Esophagus muscularis mucosa (tissue), 4 donors: ENCODE results near the gene CBLL2. TPM values are rescaled to one million over a fixed set of nuclear protein-coding genes. Genes with fewer than 3 reads are reported as not detected.

Experiments used
- DNase-seq: peaks from one replicate; pipeline ENCODE4 v3.0.0-alpha.2; 2017; ENCODE audit errors: extremely low spot score
- H3K27ac ChIP-seq, 4 donors: fragments of 200-600 bp; sonication (generic); replicated peaks in 1 of 4; 1 replicate in 3 of 4; 2 replicates in 1 of 4; pipeline ENCODE4 v1.5.1; 2016 to 2019; ENCODE audit warnings: mild to moderate bottlenecking in 1 of 4
- H3K27me3 ChIP-seq, 4 donors: fragments of 200-600 bp; sonication (generic); one replicate each; pipeline versions ENCODE4 v1.5.1 to v1.6.0; 2016 to 2019
- H3K36me3 ChIP-seq, 4 donors: fragments of 200-600 bp; sonication (generic); one replicate each; pipeline ENCODE4 v1.5.1; 2016 to 2019
- H3K4me1 ChIP-seq, 4 donors: fragments of 200-600 bp; sonication (generic); one replicate each; pipeline ENCODE4 v1.5.1; 2016 to 2019
- H3K4me3 ChIP-seq, 4 donors: fragments of 200-600 bp; sonication (generic); 1 replicate in 2 of 4; 2 replicates in 2 of 4; pipeline ENCODE4 v1.5.1; 2016 to 2019; ENCODE audit warnings: mild to moderate bottlenecking in 4 of 4, moderate library complexity in 1 of 4
- H3K9me3 ChIP-seq, 4 donors: fragments of 200-600 bp; sonication (generic); 1 replicate in 3 of 4; 2 replicates in 1 of 4; pipeline ENCODE4 v1.5.1; 2016 to 2019
- EP300 ChIP-seq: sonication (generic); formaldehyde crosslinking; IDR thresholded peaks from one replicate; pipeline ENCODE4 v1.6.1; 2017; ENCODE audit warnings: antibody characterized with exemption
- POLR2A ChIP-seq: fragments of 450-650 bp; IDR thresholded peaks from one replicate; pipeline ENCODE4 v1.6.1; 2017; ENCODE audit warnings: antibody characterized with exemption, moderate library complexity, mild to moderate bottlenecking, low read depth
- POLR2AphosphoS5 ChIP-seq, 2 donors: sonication (generic); formaldehyde crosslinking; IDR thresholded peaks; one replicate each; pipeline ENCODE4 v1.6.1; 2017; ENCODE audit warnings: antibody characterized with exemption in 2 of 2
- WGBS: methylation state at CpG from one replicate; pipeline ENCODE4 v1.1.5; 2018; 5-methylcytosine and 5-hydroxymethylcytosine counted together
- intact Hi-C: fragments of 100-400 bp; cut with DNase I; formaldehyde crosslinking; loops from one replicate; pipeline ENCODE4 v1.15.1; 2023
- total RNA-seq, 4 donors: library from RNA; depleted of rRNA; stranded (reverse); fragments of >200 nt; gene quantifications; one replicate each; pipeline versions ENCODE4 v1.1.0 to v1.2.1, GENCODE V29; 2016
- TF ChIP-seq, protein P1 (sequence below), 3 experiments: fragments of 200-600 bp in 2 of 3; fragments of 450-650 bp in 1 of 3; sonication (generic) in 2 of 3; IDR thresholded peaks; one replicate each; pipeline ENCODE4 v1.5.1; 2017 to 2019; ENCODE audit warnings: antibody characterized with exemption in 3 of 3, mild to moderate bottlenecking in 2 of 3, moderate library complexity in 1 of 3

Gene CBLL2
- total RNA-seq, 4 donors from 2014 or later, result not detected

DNA sequence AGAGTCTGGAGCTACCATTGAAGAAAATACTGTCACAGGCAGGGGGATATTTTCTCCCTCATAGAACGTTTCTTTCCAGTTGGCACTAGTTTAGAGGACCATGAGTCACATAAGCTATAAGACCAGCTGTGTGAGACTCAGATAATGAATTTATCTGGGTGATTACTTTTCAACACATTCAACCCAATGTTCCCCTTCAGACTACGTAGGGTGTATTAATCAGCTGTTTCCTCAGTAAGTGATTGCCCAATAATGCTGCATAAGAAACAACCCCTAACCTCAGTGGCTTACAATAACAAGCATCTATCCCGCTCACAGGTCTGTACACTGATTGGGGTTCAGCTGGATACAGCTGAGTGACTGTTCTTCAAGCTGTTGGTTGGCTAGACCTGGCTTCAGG lies 38.1 kb downstream of the CBLL2 start:
- Histone ChIP-seq H3K4me1 (no peaks in the 10 kb centered on the region), H3K36me3 (no peaks in the 10 kb centered on the region), H3K27me3 (no peaks in the 10 kb centered on the region), H3K4me3 (no peak overlapping the region), H3K9me3 (no peaks in the 10 kb centered on the region), H3K27ac (no peak overlapping the region)
- WGBS, result 31% methylated on average over 2 of the region's 3 CpGs
- TF ChIP-seq, protein P1, sequence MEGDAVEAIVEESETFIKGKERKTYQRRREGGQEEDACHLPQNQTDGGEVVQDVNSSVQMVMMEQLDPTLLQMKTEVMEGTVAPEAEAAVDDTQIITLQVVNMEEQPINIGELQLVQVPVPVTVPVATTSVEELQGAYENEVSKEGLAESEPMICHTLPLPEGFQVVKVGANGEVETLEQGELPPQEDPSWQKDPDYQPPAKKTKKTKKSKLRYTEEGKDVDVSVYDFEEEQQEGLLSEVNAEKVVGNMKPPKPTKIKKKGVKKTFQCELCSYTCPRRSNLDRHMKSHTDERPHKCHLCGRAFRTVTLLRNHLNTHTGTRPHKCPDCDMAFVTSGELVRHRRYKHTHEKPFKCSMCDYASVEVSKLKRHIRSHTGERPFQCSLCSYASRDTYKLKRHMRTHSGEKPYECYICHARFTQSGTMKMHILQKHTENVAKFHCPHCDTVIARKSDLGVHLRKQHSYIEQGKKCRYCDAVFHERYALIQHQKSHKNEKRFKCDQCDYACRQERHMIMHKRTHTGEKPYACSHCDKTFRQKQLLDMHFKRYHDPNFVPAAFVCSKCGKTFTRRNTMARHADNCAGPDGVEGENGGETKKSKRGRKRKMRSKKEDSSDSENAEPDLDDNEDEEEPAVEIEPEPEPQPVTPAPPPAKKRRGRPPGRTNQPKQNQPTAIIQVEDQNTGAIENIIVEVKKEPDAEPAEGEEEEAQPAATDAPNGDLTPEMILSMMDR (IDR thresholded peaks at IDR 0.05), result no peak
- TF ChIP-seq POLR2AphosphoS5 (IDR thresholded peaks at IDR 0.05) (no peak), POLR2A (no peak), EP300 (no peak)
- intact Hi-C loops, result no loop called here
- DNase-seq, result no peak

DNA sequence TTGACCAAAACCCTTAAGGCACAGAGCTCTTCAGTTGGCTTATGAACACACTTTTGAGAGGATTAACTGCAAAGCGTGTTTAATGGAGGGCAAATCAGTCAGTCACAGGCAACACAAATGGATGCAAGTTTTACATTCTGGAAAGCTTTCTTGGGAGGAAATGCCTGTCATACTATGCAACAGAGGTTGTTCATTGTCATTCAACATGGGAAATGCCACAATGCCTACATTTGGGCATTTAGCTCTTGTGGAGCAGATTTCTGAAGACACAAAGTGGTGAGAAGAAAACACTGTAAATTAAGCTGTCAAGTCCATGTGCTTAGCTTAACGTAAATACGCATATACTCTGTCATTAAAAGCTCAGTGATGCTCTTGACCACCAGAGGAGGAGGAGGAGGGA lies 41.1 kb downstream of the CBLL2 start:
- H3K27ac ChIP-seq, result no peak overlapping the region
- DNase-seq, result no peak
- H3K27me3 ChIP-seq, result no peaks in the 10 kb centered on the region
- intact Hi-C loops, result no loop called here
- no peaks in the 10 kb centered on the region for H3K4me1 ChIP-seq
- no peaks in the 10 kb centered on the region for H3K9me3 ChIP-seq
- 74% methylated on average over 3 of the region's 3 CpGs for WGBS
- TF ChIP-seq, protein P1 (IDR thresholded peaks at IDR 0.05), result no peak
- no peak for TF ChIP-seq POLR2A
- TF ChIP-seq EP300, result no peak
- TF ChIP-seq POLR2AphosphoS5 (IDR thresholded peaks at IDR 0.05), result no peak
- H3K4me3 ChIP-seq, result no peak overlapping the region
- H3K36me3 ChIP-seq, result no peaks in the 10 kb centered on the region

DNA sequence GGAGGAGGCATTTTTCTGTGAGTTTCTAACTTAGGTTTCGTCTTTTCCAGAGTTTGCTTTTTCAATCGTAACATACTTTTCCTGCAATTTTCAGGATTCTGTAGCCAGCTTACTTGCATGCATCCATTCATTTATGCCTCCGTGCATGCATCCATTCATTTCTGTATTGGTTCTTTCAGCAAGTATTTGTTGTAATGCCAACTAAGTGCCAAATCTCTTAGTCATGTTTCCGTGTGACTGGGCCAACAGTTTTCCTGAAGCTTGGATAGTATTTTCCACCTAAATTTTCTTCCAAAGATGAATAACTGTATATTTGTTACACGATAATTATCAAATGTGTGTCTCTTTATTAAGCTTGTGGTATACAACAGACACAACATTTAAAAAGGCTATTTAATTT lies 41.5 kb downstream of the CBLL2 start:
- no peak overlapping the region for H3K27ac ChIP-seq
- H3K4me1 ChIP-seq, result no peaks in the 10 kb centered on the region
- no peaks in the 10 kb centered on the region for H3K27me3 ChIP-seq
- H3K9me3 ChIP-seq, result no peaks in the 10 kb centered on the region
- no peak overlapping the region for H3K4me3 ChIP-seq
- WGBS, result 70% methylated on average over 5 of the region's 5 CpGs
- intact Hi-C loops, result no loop called here
- H3K36me3 ChIP-seq, result no peaks in the 10 kb centered on the region
- TF ChIP-seq EP300 (no peak), POLR2A (no peak), POLR2AphosphoS5 (IDR thresholded peaks at IDR 0.05) (no peak)
- TF ChIP-seq, protein P1 (IDR thresholded peaks at IDR 0.05), result no peak
- no peak for DNase-seq

DNA sequence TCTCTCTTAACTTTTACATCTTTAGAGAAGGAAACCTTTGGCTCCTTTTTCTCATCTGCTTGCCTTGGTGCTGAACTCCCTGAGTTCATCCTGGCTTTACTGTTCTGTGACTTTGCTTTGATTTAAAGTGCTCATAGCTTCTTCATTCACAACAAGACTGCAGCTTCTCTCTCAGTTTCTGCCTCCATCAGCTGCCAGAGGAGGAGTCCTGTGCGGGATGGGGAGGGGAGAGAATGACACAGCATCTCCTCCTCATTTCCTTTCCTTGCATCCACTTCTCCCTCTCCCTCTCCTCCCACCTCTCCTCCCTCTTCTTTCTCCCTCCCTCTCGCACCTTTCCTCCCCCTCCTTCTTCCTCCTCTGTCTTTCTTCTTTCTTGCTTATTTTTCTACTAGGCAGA lies 42.0 kb downstream of the CBLL2 start:
- WGBS, result 33% methylated on average over 2 of the region's 2 CpGs

DNA sequence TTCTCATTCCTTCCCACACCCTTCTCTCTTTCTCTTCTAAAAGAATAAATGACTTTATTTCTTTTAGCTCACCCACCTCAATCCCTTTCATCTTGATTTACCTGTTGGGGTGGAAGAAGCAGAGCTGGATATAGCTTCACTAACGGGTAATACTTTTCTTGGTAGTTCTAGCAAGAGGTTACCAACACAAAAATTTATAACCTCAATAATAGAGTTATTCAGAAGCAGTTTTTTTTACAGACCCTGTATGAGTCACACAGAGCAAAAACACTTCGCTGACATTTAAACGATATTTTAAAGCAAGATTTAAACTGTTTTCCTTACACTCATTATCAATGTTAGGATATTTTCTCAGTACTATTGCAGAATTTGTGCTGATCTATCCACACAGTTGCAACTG lies 42.4 kb downstream of the CBLL2 start:
- 64% methylated on average over 3 of the region's 3 CpGs for WGBS
- H3K4me3 ChIP-seq, result no peak overlapping the region

More for the DNA sequence above, 42.0 kb downstream of the CBLL2 start:
- Histone ChIP-seq H3K36me3 (no peaks in the 10 kb centered on the region), H3K27me3 (no peaks in the 10 kb centered on the region), H3K9me3 (no peaks in the 10 kb centered on the region), H3K4me1 (no peaks in the 10 kb centered on the region), H3K4me3 (no peak overlapping the region), H3K27ac (no peak overlapping the region)
- TF ChIP-seq POLR2AphosphoS5 (IDR thresholded peaks at IDR 0.05) (no peak), EP300 (no peak), POLR2A (no peak)
- TF ChIP-seq, protein P1 (IDR thresholded peaks at IDR 0.05), result no peak
- no peak for DNase-seq
- intact Hi-C loops, result no loop called here

More for the DNA sequence above, 42.4 kb downstream of the CBLL2 start:
- DNase-seq, result no peak
- intact Hi-C loops, result no loop called here
- Histone ChIP-seq H3K27me3 (no peaks in the 10 kb centered on the region), H3K4me1 (no peaks in the 10 kb centered on the region), H3K36me3 (no peaks in the 10 kb centered on the region), H3K9me3 (no peaks in the 10 kb centered on the region), H3K27ac (no peak overlapping the region)
- TF ChIP-seq POLR2AphosphoS5 (IDR thresholded peaks at IDR 0.05) (no peak), POLR2A (no peak), EP300 (no peak)
- TF ChIP-seq, protein P1 (IDR thresholded peaks at IDR 0.05), result no peak
